CD14-positive monocyte (primary cell): Measurements from ENCODE around the gene KRT75. TPM values are rescaled to one million over a fixed set of nuclear protein-coding genes. Genes with fewer than 3 reads are reported as not detected.

Experiments
- DNase-seq, 3 donors: peaks; one replicate each; pipeline ENCODE4 v3.0.0-alpha.2; 2011 to 2022
- H2AFZ ChIP-seq: 2 replicates; pipeline ENCODE4 v1.6.0; 2012; ENCODE audit warnings: mild to moderate bottlenecking, low read depth, low read length, inconsistent platforms; ENCODE audit not compliant: insufficient read depth, poor library complexity, severe bottlenecking
- H3K27ac ChIP-seq, 2 donors: 1 replicate in 1 of 2; 2 replicates in 1 of 2; pipeline ENCODE4 v1.5.1; 2012 to 2013; ENCODE audit warnings: low read length in 2 of 2, control low read depth in 1 of 2, inconsistent platforms in 1 of 2, low read depth in 1 of 2, mild to moderate bottlenecking in 1 of 2
- H3K27me3 ChIP-seq, 2 donors: one replicate each; pipeline versions ENCODE4 v1.6.0 to v1.6.1; 2011 to 2013; ENCODE audit warnings: low read length in 2 of 2; ENCODE audit not compliant: control insufficient read depth in 2 of 2, insufficient read depth in 2 of 2
- H3K36me3 ChIP-seq, 2 donors: replicated peaks in 1 of 2; 1 replicate in 1 of 2; 2 replicates in 1 of 2; pipeline versions ENCODE4 v1.5.1 to v1.6.1; 2012 to 2013; ENCODE audit warnings: low read length in 2 of 2, control low read depth in 1 of 2, inconsistent platforms in 1 of 2, mild to moderate bottlenecking in 1 of 2; ENCODE audit not compliant: insufficient read depth in 2 of 2, control insufficient read depth in 1 of 2
- H3K4me1 ChIP-seq, 2 donors: 1 replicate in 1 of 2; 2 replicates in 1 of 2; pipeline versions ENCODE4 v1.5.1 to v1.6.1; 2012 to 2013; ENCODE audit warnings: low read length in 2 of 2, control low read depth in 1 of 2, inconsistent platforms in 1 of 2, mild to moderate bottlenecking in 1 of 2, moderate library complexity in 1 of 2; ENCODE audit not compliant: insufficient read depth in 2 of 2, control insufficient read depth in 1 of 2
- H3K4me2 ChIP-seq: replicated peaks from 2 replicates; pipeline ENCODE3; 2012; ENCODE audit warnings: low read length, moderate library complexity, mild to moderate bottlenecking; ENCODE audit not compliant: poor library complexity, severe bottlenecking; ENCODE audit errors: extremely low read depth
- H3K4me3 ChIP-seq, 3 experiments: fragments of 200-600 bp in 1 of 3; sonication (generic) in 1 of 3; replicated peaks in 1 of 3; 1 replicate in 2 of 3; 2 replicates in 1 of 3; pipeline ENCODE4 v1.5.1; 2011 to 2013; ENCODE audit warnings: low read length in 3 of 3, mild to moderate bottlenecking in 3 of 3, control low read depth in 2 of 3, low read depth in 2 of 3, inconsistent platforms in 1 of 3, moderate library complexity in 1 of 3
- H3K79me2 ChIP-seq: 2 replicates; pipeline ENCODE4 v1.6.0; 2012; ENCODE audit warnings: mild to moderate bottlenecking, control low read depth, inconsistent platforms, low read length, moderate library complexity; ENCODE audit not compliant: insufficient read depth
- H3K9ac ChIP-seq: 2 replicates; pipeline ENCODE4 v1.6.0; 2017; ENCODE audit warnings: low read length, mild to moderate bottlenecking; ENCODE audit not compliant: insufficient read depth, poor library complexity, severe bottlenecking
- H3K9me3 ChIP-seq, 2 donors: replicated peaks in 1 of 2; 1 replicate in 1 of 2; 2 replicates in 1 of 2; pipeline versions ENCODE4 v1.5.1 to v1.6.1; 2012 to 2013; ENCODE audit warnings: low read length in 2 of 2, control low read depth in 1 of 2; ENCODE audit not compliant: control insufficient read depth in 1 of 2, insufficient read depth in 1 of 2
- H4K20me1 ChIP-seq: 2 replicates; pipeline ENCODE4 v1.6.0; 2012; ENCODE audit warnings: mild to moderate bottlenecking, low read length, control low read depth, moderate library complexity; ENCODE audit not compliant: insufficient read depth
- H3K27ac Mint-ChIP-seq, 7 donors: one replicate each; pipeline ENCODE4 v1.8.0; 2020; ENCODE audit warnings: mild to moderate bottlenecking in 7 of 7, mixed read lengths in 7 of 7, moderate library complexity in 6 of 7, inconsistent platforms in 2 of 7
- H3K27me3 Mint-ChIP-seq, 3 donors: one replicate each; pipeline ENCODE4 v1.8.0; 2021 to 2022; ENCODE audit warnings: low read depth in 3 of 3, mild to moderate bottlenecking in 3 of 3, mixed read lengths in 3 of 3, moderate library complexity in 3 of 3, inconsistent platforms in 1 of 3
- H3K36me3 Mint-ChIP-seq, 2 donors: one replicate each; pipeline ENCODE4 v1.8.0; 2020; ENCODE audit warnings: mixed read lengths in 2 of 2, inconsistent platforms in 1 of 2, mild to moderate bottlenecking in 1 of 2
- H3K4me1 Mint-ChIP-seq: one replicate; pipeline ENCODE4 v1.8.0; 2020; ENCODE audit warnings: mild to moderate bottlenecking, mixed read lengths
- H3K4me3 Mint-ChIP-seq, 2 donors: one replicate each; pipeline ENCODE4 v1.8.0; 2020; ENCODE audit warnings: mild to moderate bottlenecking in 2 of 2, mixed read lengths in 2 of 2, moderate library complexity in 1 of 2
- H3K9me3 Mint-ChIP-seq, 7 donors: one replicate each; pipeline ENCODE4 v1.8.0; 2020 to 2022; ENCODE audit warnings: mixed read lengths in 7 of 7, mild to moderate bottlenecking in 6 of 7, moderate library complexity in 6 of 7, inconsistent platforms in 2 of 7
- WGBS: methylation state at CpG from one replicate; pipeline ENCODE4 v1.1.5; 2013; ENCODE audit warnings: missing lambda C conversion rate; ENCODE audit not compliant: insufficient coverage; 5-methylcytosine and 5-hydroxymethylcytosine counted together
- intact Hi-C, 2 donors: fragments of 100-400 bp; cut with micrococcal nuclease; formaldehyde crosslinking; loops; one replicate each; pipeline versions ENCODE4 v1.15.0 to v1.15.1; 2023
- polyA plus RNA-seq, 3 donors: library from polyadenylated mRNA; depleted of rRNA in 1 of 3; unstranded in 2 of 3; stranded (reverse) in 1 of 3; fragments of 300-500 nt in 2 of 3; fragments of >200 nt in 1 of 3; fragmentation: Illumina TruSeq in 2 of 3; gene quantifications; 1 replicate in 2 of 3; 2 replicates in 1 of 3; pipeline ENCODE4 v1.2.3, GENCODE V29; 2012 to 2021
- TF ChIP-seq, protein P1 (sequence below): fragments of 200-600 bp; IDR thresholded peaks from one replicate; pipeline ENCODE4 v1.8.0; 2022; ENCODE audit warnings: antibody characterized with exemption, mild to moderate bottlenecking

The KRT75 gene
- polyA plus RNA-seq, 3 donors: not detected

DNA sequence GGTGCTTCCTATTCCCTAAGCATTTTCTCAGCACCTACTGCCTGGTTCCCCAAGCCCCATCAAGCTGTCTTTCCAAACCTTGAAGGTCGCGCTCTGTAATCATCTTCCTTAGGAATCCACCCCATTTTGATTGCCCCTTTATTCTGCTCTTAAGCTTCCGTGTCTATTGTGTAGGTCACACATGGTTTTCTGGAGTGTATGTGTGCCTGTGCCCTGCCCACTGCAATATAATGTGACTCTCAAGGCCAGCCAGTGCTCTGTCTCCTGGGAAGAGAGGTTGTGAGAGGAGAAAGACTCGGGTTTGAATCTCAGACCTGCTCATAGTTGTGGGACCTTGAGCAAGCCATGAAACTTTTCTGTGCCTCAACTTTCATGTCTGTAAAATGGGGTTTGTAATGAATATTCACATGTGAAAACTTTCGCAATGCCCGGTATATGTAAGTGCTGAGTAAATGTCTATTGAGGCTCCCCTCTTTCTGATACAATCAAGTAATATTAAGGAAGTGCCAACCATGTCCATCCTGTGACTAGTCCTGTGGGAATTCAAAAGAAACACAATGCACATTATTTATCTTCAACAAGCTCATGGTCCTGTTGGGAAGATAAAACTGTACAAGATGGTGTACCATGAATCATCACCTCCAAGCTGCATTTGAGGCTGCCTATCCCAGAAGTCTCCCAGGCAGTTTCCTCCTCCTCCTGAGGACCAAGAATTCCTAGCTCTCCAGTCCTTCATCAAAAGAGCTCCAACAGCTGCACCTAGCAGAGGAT, 774 bp upstream of the KRT75 start:
- no peak overlapping the region for H3K9ac ChIP-seq
- H3K79me2 ChIP-seq: no peaks in the 10 kb centered on the region
- no peaks in the 10 kb centered on the region for H3K4me1 ChIP-seq
- H3K9me3 Mint-ChIP-seq: no peaks in the 10 kb centered on the region
- no peaks in the 10 kb centered on the region for H3K27me3 ChIP-seq
- no peak overlapping the region for H3K27ac ChIP-seq
- peaks cover 6 to 21% (median 8%) of the 10 kb centered on the region in 3 donors for H3K27me3 Mint-ChIP-seq
- no peak overlapping the region for H3K4me2 ChIP-seq
- no peaks in the 10 kb centered on the region for H3K36me3 Mint-ChIP-seq
- WGBS: 100% methylated on average over 3 of the region's 6 CpGs
- no peak overlapping the region for H2AFZ ChIP-seq
- H4K20me1 ChIP-seq: no peaks in the 10 kb centered on the region
- H3K4me3 ChIP-seq: no peak overlapping the region
- H3K36me3 ChIP-seq: no peaks in the 10 kb centered on the region
- TF ChIP-seq, protein P1, sequence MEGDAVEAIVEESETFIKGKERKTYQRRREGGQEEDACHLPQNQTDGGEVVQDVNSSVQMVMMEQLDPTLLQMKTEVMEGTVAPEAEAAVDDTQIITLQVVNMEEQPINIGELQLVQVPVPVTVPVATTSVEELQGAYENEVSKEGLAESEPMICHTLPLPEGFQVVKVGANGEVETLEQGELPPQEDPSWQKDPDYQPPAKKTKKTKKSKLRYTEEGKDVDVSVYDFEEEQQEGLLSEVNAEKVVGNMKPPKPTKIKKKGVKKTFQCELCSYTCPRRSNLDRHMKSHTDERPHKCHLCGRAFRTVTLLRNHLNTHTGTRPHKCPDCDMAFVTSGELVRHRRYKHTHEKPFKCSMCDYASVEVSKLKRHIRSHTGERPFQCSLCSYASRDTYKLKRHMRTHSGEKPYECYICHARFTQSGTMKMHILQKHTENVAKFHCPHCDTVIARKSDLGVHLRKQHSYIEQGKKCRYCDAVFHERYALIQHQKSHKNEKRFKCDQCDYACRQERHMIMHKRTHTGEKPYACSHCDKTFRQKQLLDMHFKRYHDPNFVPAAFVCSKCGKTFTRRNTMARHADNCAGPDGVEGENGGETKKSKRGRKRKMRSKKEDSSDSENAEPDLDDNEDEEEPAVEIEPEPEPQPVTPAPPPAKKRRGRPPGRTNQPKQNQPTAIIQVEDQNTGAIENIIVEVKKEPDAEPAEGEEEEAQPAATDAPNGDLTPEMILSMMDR: no peak
- no peak overlapping the region for H3K4me3 Mint-ChIP-seq
- no peak for DNase-seq
- H3K27ac Mint-ChIP-seq: no peak overlapping the region
- intact Hi-C loops: no loop called here
- no peaks in the 10 kb centered on the region for H3K9me3 ChIP-seq
- no peaks in the 10 kb centered on the region for H3K4me1 Mint-ChIP-seq

DNA sequence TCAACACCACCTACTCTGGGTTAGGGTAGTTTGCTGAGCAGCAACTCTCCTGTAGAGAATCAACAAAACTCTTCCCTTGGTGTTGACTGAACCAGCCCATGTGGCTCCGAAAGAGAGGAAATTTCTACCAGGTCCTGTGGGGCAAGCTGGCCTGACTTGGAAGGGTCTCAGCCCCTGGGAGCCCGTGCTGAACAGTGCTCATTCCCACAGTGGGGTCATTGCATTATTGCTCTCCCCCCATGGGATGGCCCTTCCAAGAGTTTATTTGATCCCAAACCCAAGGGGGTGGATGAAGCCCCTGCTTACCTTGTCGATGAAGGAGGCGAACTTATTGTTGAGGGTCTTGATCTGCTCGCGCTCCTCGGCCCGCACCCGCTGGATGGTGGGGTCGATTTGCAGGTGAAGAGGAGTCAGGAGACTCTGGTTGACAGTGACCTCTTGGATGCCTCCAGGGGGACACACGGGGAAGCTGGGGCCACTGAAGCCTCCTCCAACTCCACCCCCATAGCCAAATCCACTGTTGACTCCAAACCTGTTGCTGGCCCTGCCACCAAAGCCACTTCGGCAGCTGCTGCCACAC, 580 bp downstream of the KRT75 start:
- Histone ChIP-seq H3K36me3 (no peaks in the 10 kb centered on the region), H2AFZ (no peak overlapping the region), H3K27me3 (no peaks in the 10 kb centered on the region), H3K27ac (no peak overlapping the region), H3K9me3 (no peaks in the 10 kb centered on the region), H3K4me3 (no peak overlapping the region), H3K4me1 (no peaks in the 10 kb centered on the region), H3K4me2 (no peak overlapping the region), H4K20me1 (no peaks in the 10 kb centered on the region), H3K9ac (no peak overlapping the region), H3K79me2 (no peaks in the 10 kb centered on the region)
- no peak overlapping the region for H3K27ac Mint-ChIP-seq
- H3K36me3 Mint-ChIP-seq: no peaks in the 10 kb centered on the region
- no peaks in the 10 kb centered on the region for H3K9me3 Mint-ChIP-seq
- intact Hi-C loops: no loop called here
- TF ChIP-seq, protein P1: no peak
- H3K4me1 Mint-ChIP-seq: no peaks in the 10 kb centered on the region
- H3K27me3 Mint-ChIP-seq: peaks cover 3 to 21% (median 10%) of the 10 kb centered on the region in 3 donors
- H3K4me3 Mint-ChIP-seq: no peak overlapping the region
- 85% methylated on average over 7 of the region's 12 CpGs for WGBS
- no peak for DNase-seq
